Lower leg skin (tissue), 4 donors: ENCODE results near the gene MTFMT. TPM values are rescaled to one million over a fixed set of nuclear protein-coding genes. Genes with fewer than 3 reads are reported as not detected.
A peak's percentile ranks its signal among the peaks of the same experiment; 100 is the strongest.
"Not testable (repeated sequence)": the region's sequence is repeated elsewhere in the genome, so short reads cannot be mapped to it uniquely, and the experiment has no call there.

Source experiments
- DNase-seq, 2 donors: peaks; one replicate each; pipeline ENCODE4 v3.0.0-alpha.2; 2019; ENCODE audit warnings: low spot score in 2 of 2
- H3K4me3 ChIP-seq: fragments of 200-600 bp; sonication (generic); 2 replicates; pipeline ENCODE4 v1.5.1; 2017; ENCODE audit warnings: mild to moderate bottlenecking, low read depth; ENCODE audit not compliant: poor library complexity, severe bottlenecking
- CTCF ChIP-seq, 3 donors: fragments of 450-650 bp; IDR thresholded peaks; one replicate each; pipeline ENCODE4 v1.5.1; 2016; ENCODE audit warnings: antibody characterized with exemption in 3 of 3, mild to moderate bottlenecking in 3 of 3, moderate library complexity in 2 of 3
- POLR2A ChIP-seq, 2 donors: fragments of 450-650 bp; IDR thresholded peaks; one replicate each; pipeline ENCODE4 v1.6.1; 2016 to 2017; ENCODE audit warnings: antibody characterized with exemption in 2 of 2, mild to moderate bottlenecking in 1 of 2, moderate library complexity in 1 of 2
- WGBS, 2 donors: methylation state at CpG; one replicate each; pipeline ENCODE4 v1.1.5; 2018; 5-methylcytosine and 5-hydroxymethylcytosine counted together
- intact Hi-C: fragments of 100-400 bp; cut with DNase I; formaldehyde crosslinking; loops from one replicate; pipeline ENCODE4 v1.15.0; 2023; ENCODE audit warnings: low total_unique reads
- total RNA-seq, 4 donors: library from RNA; depleted of rRNA; stranded (reverse); fragments of >200 nt; gene quantifications; one replicate each; pipeline ENCODE4 v1.1.0, GENCODE V29; 2016

MTFMT gene
- total RNA-seq, 4 donors from 2014 or later: 12.3 to 21.9 (median 15.0) TPM

GRCh38 chr15:65027593-65027992 lies 1.8 kb downstream of the MTFMT start:
- WGBS, 2 donors: 88 to 89% methylated on average over 1 of the region's 1 CpG
- DNase-seq: no peak
- H3K4me3 ChIP-seq: no peak overlapping the region
- intact Hi-C loops: no loop called here
- TF ChIP-seq CTCF (IDR thresholded peaks at IDR 0.05) (no peak), POLR2A (IDR thresholded peaks at IDR 0.05) (no peak)

GRCh38 chr15:65026756-65027155 lies 2.7 kb downstream of the MTFMT start:
- peak in 1 of 2 donors; percentile 39 for DNase-seq
- WGBS, 2 donors: 86 to 90% methylated on average over 6 of the region's 6 CpGs
- TF ChIP-seq CTCF (IDR thresholded peaks at IDR 0.05) (no peak), POLR2A (IDR thresholded peaks at IDR 0.05) (no peak)
- H3K4me3 ChIP-seq: no peak overlapping the region
- intact Hi-C loops: no loop called here

GRCh38 chr15:65021488-65021887 lies 8.0 kb downstream of the MTFMT start:
- intact Hi-C loops: no loop called here
- H3K4me3 ChIP-seq: no peak overlapping the region
- TF ChIP-seq CTCF (IDR thresholded peaks at IDR 0.05) (no peak), POLR2A (IDR thresholded peaks at IDR 0.05) (no peak)
- peak in 1 of 2 donors; percentile 4 for DNase-seq

- no peak for DNase-seq
- no peak overlapping the region for H3K4me3 ChIP-seq
These were observed 9.0 kb downstream of the MTFMT start for GRCh38 chr15:65020419-65020818.

GRCh38 chr15:65011198-65011597 lies 18.2 kb downstream of the MTFMT start:
- H3K4me3 ChIP-seq, intact Hi-C loops: not testable (repeated sequence)
- 91 to 96% methylated on average over 4 of the region's 4 CpGs for whole genome bisulfite sequencing, 2 donors
- peak in 1 of 2 donors; percentile 14 for DNase-seq

More at GRCh38 chr15:65020419-65020818, 9.0 kb downstream of the MTFMT start:
- TF ChIP-seq POLR2A (IDR thresholded peaks at IDR 0.05) (no peak), CTCF (IDR thresholded peaks at IDR 0.05) (no peak)
- WGBS, 2 donors: 74 to 93% methylated on average over 1 of the region's 1 CpG
- intact Hi-C loops: no loop called here

GRCh38 chr15:65008983-65009382 lies 20.5 kb downstream of the MTFMT start:
- H3K4me3 ChIP-seq: no peak overlapping the region
- intact Hi-C loops: no loop called here
- TF ChIP-seq POLR2A (IDR thresholded peaks at IDR 0.05) (no peak), CTCF (IDR thresholded peaks at IDR 0.05) (no peak)
- WGBS, 2 donors: 74 to 75% methylated on average over 2 of the region's 2 CpGs
- DNase-seq: no peak
